HL-60 (cell line): Measurements from ENCODE around the gene HNRNPAB.

Experiments
- DNase-seq, 2 experiments: peaks; one replicate each; pipeline ENCODE4 v3.0.0-alpha.2; 2010 to 2020; ENCODE audit warnings: low read depth in 1 of 2, low spot score in 1 of 2
- H3K27ac ChIP-seq: fragments of 250-450 bp; sonication (Bioruptor Pico); replicated peaks from 2 replicates; pipeline ENCODE4 v1.5.1; 2020; ENCODE audit warnings: mild to moderate bottlenecking, moderate library complexity
- H3K27me3 ChIP-seq: fragments of 250-450 bp; sonication (Bioruptor Pico); 2 replicates; pipeline ENCODE4 v1.5.1; 2021; ENCODE audit warnings: mild to moderate bottlenecking, moderate library complexity; ENCODE audit not compliant: insufficient read depth, poor library complexity, severe bottlenecking
- H3K4me3 ChIP-seq: replicated peaks from 2 replicates; pipeline ENCODE4 v1.5.1; 2011; ENCODE audit warnings: mild to moderate bottlenecking, control low read depth, low read length; ENCODE audit not compliant: insufficient read depth
- GABPA ChIP-seq: IDR thresholded peaks from 2 replicates; pipeline ENCODE4 v1.6.1; 2012; ENCODE audit warnings: low read depth
- POLR2AphosphoS5 ChIP-seq: IDR thresholded peaks from 2 replicates; pipeline ENCODE4 v1.6.1; 2012; ENCODE audit warnings: low read depth
- SPI1 ChIP-seq: IDR thresholded peaks from 2 replicates; pipeline ENCODE4 v1.6.1; 2012; ENCODE audit warnings: low read depth, mild to moderate bottlenecking, borderline replicate concordance
- TF ChIP-seq, protein P1 (sequence below): IDR thresholded peaks from 2 replicates; pipeline ENCODE4 v1.6.1; 2012; ENCODE audit warnings: low read depth; ENCODE audit not compliant: insufficient replicate concordance
- TF ChIP-seq, protein P2 (sequence below): IDR thresholded peaks from one replicate; pipeline ENCODE4 v1.5.1; 2011; ENCODE audit warnings: low read length, control low read depth, inconsistent platforms; ENCODE audit not compliant: insufficient read depth

Gene HNRNPAB

DNA sequence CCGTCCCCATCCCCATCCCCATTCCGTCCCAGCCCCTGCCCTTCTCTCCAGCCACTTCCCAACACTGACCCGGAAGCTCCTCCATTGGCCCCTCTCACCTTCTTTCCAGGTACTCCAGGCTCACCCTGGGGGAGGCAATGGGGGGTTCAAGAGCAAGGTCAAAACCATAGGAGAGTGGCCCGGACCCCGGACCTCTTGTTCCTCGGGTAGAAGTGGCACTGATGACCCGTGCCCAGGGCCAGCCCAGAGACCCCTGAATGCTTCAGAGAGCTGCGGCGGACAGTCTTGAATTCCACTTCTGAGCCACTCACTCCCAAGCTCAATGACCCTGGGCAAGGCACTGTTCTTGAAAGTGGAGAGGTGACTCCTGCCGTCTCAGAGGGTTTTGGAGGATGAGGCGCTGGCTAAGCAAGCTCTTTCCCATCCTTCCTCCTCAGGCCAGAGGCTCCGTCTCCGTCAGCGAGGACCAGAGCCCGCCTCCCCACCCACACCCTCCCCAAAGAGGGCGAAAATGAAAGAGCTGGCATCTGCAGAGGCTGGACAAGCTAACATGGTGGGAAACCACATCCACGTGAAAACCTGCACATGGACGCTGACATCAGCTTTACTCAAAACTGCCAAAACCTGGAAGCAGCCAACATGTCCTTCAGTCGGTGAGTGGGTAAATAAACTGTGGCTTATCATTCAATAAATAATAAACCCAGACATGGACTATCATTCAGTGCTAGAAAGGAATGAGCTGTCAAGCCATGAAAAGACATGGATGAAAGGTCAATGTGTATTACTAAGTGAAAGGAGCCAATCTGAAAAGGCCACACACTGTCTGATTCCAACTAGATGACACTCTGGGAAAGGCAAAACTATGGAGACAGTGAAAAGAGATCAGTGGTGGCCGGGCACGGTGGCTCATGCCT lies 55.5 kb downstream of the HNRNPAB start:
- Histone ChIP-seq H3K4me3 (no peak overlapping the region), H3K27me3 (no peaks in the 10 kb centered on the region), H3K27ac (no peak overlapping the region)
- TF ChIP-seq, protein P1, sequence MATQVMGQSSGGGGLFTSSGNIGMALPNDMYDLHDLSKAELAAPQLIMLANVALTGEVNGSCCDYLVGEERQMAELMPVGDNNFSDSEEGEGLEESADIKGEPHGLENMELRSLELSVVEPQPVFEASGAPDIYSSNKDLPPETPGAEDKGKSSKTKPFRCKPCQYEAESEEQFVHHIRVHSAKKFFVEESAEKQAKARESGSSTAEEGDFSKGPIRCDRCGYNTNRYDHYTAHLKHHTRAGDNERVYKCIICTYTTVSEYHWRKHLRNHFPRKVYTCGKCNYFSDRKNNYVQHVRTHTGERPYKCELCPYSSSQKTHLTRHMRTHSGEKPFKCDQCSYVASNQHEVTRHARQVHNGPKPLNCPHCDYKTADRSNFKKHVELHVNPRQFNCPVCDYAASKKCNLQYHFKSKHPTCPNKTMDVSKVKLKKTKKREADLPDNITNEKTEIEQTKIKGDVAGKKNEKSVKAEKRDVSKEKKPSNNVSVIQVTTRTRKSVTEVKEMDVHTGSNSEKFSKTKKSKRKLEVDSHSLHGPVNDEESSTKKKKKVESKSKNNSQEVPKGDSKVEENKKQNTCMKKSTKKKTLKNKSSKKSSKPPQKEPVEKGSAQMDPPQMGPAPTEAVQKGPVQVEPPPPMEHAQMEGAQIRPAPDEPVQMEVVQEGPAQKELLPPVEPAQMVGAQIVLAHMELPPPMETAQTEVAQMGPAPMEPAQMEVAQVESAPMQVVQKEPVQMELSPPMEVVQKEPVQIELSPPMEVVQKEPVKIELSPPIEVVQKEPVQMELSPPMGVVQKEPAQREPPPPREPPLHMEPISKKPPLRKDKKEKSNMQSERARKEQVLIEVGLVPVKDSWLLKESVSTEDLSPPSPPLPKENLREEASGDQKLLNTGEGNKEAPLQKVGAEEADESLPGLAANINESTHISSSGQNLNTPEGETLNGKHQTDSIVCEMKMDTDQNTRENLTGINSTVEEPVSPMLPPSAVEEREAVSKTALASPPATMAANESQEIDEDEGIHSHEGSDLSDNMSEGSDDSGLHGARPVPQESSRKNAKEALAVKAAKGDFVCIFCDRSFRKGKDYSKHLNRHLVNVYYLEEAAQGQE = no peak
- TF ChIP-seq POLR2AphosphoS5 (no peak), SPI1 (no peak), GABPA (no peak)
- TF ChIP-seq, protein P2, sequence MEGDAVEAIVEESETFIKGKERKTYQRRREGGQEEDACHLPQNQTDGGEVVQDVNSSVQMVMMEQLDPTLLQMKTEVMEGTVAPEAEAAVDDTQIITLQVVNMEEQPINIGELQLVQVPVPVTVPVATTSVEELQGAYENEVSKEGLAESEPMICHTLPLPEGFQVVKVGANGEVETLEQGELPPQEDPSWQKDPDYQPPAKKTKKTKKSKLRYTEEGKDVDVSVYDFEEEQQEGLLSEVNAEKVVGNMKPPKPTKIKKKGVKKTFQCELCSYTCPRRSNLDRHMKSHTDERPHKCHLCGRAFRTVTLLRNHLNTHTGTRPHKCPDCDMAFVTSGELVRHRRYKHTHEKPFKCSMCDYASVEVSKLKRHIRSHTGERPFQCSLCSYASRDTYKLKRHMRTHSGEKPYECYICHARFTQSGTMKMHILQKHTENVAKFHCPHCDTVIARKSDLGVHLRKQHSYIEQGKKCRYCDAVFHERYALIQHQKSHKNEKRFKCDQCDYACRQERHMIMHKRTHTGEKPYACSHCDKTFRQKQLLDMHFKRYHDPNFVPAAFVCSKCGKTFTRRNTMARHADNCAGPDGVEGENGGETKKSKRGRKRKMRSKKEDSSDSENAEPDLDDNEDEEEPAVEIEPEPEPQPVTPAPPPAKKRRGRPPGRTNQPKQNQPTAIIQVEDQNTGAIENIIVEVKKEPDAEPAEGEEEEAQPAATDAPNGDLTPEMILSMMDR = no peak
- no peak for DNase-seq
